RWPE2 (cell line): Measurements from ENCODE around the gene MMP17.

Experiments
- ATAC-seq: fragments of 200-7000 bp; cut with Tn5 transposase; 3 replicates; pipeline ENCODE4 v1.9.1; 2021; ENCODE audit warnings: low read depth
- DNase-seq: peaks from one replicate; pipeline ENCODE4 v3.0.0-alpha.2; 2020; ENCODE audit warnings: low spot score
- H3K27ac ChIP-seq: fragments of 450-650 bp; 2 replicates; pipeline ENCODE4 v1.5.1; 2017; ENCODE audit warnings: mild to moderate bottlenecking; ENCODE audit not compliant: poor library complexity, severe bottlenecking
- H3K27me3 ChIP-seq: fragments of 250-450 bp; sonication (Bioruptor Pico); 2 replicates; pipeline ENCODE4 v1.5.1; 2021; ENCODE audit warnings: mild to moderate bottlenecking, moderate library complexity; ENCODE audit not compliant: insufficient read depth, poor library complexity, severe bottlenecking
- H3K36me3 ChIP-seq: fragments of 250-450 bp; sonication (Bioruptor Pico); 2 replicates; pipeline ENCODE4 v1.5.1; 2020; ENCODE audit warnings: low read depth, mild to moderate bottlenecking, moderate library complexity
- H3K4me1 ChIP-seq: fragments of 250-450 bp; sonication (Bioruptor Pico); 2 replicates; pipeline ENCODE4 v1.5.1; 2021; ENCODE audit warnings: mild to moderate bottlenecking, moderate library complexity; ENCODE audit not compliant: insufficient read depth, poor library complexity, severe bottlenecking
- H3K4me3 ChIP-seq: fragments of 250-450 bp; sonication (Bioruptor Pico); 2 replicates; pipeline ENCODE4 v1.5.1; 2021; ENCODE audit warnings: mild to moderate bottlenecking, moderate library complexity; ENCODE audit not compliant: severe bottlenecking
- H3K9me3 ChIP-seq: fragments of 250-450 bp; sonication (Bioruptor Pico); 2 replicates; pipeline ENCODE4 v1.5.1; 2021; ENCODE audit warnings: mild to moderate bottlenecking, moderate library complexity; ENCODE audit not compliant: severe bottlenecking
- TF ChIP-seq, protein P1 (sequence below): fragments of 450-650 bp; IDR thresholded peaks from one replicate; pipeline ENCODE4 v1.5.1; 2017; ENCODE audit warnings: mild to moderate bottlenecking, moderate library complexity; ENCODE audit not compliant: poor library complexity, severe bottlenecking

Gene MMP17

DNA sequence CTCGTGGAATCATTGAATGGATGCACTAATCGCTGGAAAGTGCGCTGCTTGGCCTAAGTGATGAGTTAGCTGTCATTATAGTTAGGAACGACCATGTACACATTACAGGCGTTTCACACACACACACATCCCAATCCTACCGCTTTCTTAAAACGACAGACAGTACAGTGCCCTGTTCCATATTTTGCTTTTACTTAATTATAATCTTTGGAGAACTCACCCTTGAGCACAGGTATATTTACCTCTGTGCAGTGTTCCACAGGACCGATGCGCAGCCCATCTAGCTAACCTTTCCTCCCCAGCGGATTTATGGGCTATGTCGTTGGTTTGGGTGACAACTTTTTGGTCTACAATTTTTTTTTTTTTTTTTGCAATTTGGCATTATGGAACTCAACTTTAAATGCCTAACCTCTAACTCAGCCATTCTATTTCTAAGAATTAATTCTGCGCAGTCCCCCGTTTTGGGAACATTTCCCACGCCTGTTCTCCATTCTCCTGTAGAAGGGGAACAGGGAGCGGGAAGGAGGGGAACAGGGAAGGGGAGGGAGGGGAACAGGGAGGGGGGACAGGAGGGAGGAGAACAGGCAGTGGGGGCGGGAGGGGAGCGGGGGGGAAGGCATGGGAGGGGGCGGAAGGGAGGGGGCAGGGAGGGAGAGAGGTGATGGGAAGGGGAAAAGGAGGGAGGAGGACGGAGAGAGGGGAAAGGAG, 65.6 kb downstream of the MMP17 start:
- H3K27me3 ChIP-seq: no peaks in the 10 kb centered on the region

DNA sequence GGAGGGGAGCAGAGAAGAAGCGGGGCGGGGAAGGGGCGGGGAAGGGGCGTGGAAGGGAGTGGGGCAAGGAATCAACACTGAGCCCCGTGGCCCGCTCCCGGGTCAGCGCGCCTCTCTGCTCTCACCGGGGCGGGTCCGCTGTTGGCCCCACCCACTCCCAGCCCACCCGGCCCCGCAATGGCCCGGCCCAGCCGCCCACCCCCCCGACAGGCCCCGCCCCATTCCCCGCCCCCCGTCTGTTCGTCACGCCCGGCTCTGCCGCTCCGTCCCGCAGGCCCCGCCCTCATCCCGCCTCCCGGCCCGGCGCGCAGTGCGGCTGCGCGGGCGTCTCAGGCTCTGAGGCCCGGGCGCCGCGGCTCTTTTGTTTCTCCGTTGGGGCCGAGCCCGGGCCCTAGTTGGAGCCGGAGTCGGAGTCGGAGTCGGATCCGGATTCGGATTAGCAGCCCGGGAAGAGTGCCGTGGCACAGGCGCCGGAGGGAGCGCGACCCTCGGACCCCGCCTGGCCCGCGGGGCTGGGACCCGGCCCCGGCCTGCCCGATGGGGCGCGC, 66.2 kb downstream of the MMP17 start, which contains the start of gene ULK1:
TSS of gene ULK1 (plus strand) at position 310 of the 548 bp plus-strand sequence. CDS start 380 bp downstream, outside the sequence.
- peaks cover 8% of the 10 kb centered on the region; the same call in 1 of the 2 replicates for H3K36me3 ChIP-seq
- no peaks in the 10 kb centered on the region for H3K27me3 ChIP-seq
- DNase-seq: peak; percentile 88
- H3K4me3 ChIP-seq: peak within 1 kb of the TSS; percentile 76
- TF ChIP-seq, protein P1, sequence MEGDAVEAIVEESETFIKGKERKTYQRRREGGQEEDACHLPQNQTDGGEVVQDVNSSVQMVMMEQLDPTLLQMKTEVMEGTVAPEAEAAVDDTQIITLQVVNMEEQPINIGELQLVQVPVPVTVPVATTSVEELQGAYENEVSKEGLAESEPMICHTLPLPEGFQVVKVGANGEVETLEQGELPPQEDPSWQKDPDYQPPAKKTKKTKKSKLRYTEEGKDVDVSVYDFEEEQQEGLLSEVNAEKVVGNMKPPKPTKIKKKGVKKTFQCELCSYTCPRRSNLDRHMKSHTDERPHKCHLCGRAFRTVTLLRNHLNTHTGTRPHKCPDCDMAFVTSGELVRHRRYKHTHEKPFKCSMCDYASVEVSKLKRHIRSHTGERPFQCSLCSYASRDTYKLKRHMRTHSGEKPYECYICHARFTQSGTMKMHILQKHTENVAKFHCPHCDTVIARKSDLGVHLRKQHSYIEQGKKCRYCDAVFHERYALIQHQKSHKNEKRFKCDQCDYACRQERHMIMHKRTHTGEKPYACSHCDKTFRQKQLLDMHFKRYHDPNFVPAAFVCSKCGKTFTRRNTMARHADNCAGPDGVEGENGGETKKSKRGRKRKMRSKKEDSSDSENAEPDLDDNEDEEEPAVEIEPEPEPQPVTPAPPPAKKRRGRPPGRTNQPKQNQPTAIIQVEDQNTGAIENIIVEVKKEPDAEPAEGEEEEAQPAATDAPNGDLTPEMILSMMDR: no peak
- peak; percentile 66 for ATAC-seq
- H3K9me3 ChIP-seq: no peaks in the 10 kb centered on the region
- H3K27ac ChIP-seq: peak within 1 kb of the TSS; percentile 45
- H3K4me1 ChIP-seq: peaks cover 2% of the 10 kb centered on the region

More for the DNA sequence above, 65.6 kb downstream of the MMP17 start:
- DNase-seq (no peak), ATAC-seq (no peak)
- TF ChIP-seq, protein P1: no peak
- Histone ChIP-seq H3K36me3 (peaks cover 8% of the 10 kb centered on the region; the same call in 1 of the 2 replicates), H3K9me3 (no peaks in the 10 kb centered on the region), H3K27ac (no peak overlapping the region), H3K4me1 (peaks cover 2% of the 10 kb centered on the region), H3K4me3 (no peak overlapping the region)

DNA sequence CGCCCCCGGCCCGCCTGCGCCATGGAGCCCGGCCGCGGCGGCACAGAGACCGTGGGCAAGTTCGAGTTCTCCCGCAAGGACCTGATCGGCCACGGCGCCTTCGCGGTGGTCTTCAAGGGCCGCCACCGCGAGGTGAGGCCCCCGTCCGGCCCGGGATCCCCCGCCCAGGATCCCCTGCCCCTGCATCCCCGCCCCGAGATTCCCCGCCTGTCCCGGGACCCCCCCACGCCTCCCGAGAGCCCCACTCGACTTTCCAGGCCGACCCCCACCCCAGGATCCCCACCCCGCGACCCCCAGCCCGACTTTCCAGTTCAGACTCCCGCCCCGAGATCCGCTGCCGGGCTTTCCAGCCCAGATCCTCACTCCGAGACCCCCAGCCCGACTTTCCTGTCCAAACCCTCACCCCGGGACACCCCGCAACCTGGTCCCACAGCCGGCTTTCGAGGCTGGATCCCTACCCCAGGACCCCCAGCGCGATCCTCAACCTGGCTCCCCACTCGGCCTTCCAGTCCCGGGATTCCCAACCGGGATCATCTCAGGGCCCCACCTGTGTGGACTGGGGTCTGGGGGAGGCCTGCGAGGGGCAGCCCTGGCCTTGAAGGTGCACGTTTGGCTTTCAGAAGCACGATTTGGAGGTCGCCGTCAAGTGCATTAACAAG, 66.9 kb downstream of the MMP17 start:
- H3K4me1 ChIP-seq: peaks cover 3% of the 10 kb centered on the region

DNA sequence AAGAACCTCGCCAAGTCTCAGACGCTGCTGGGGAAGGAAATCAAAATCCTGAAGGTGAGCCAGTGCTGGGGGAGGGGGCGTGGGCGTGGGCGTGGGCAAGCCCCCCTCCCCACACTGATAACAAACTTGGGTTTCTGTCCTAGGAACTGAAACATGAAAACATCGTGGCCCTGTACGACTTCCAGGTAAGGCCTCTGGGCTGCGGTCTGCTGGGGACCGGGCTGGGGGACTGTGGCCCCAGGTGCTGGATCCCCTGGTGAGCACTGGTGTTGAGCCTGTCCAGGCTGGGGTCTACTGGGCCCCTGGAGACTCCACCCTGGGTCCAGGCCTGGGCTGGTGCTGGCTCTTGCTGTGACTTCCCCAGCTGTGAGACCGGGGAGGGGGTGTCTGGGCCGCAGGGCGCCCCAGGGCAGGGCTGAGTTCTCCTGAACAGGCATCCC, 67.5 kb downstream of the MMP17 start:
- Histone ChIP-seq H3K27me3 (no peaks in the 10 kb centered on the region), H3K27ac (peak overlapping the region; percentile 45), H3K9me3 (no peaks in the 10 kb centered on the region), H3K4me1 (peaks cover 8% of the 10 kb centered on the region), H3K4me3 (peak overlapping the region; percentile 76), H3K36me3 (peaks cover 8% of the 10 kb centered on the region; the same call in 1 of the 2 replicates)
- ATAC-seq (peak; percentile 9; the same call in 1 of the 3 replicates), DNase-seq (no peak)
- TF ChIP-seq, protein P1: no peak

More for the DNA sequence above, 66.9 kb downstream of the MMP17 start:
- Histone ChIP-seq H3K36me3 (peaks cover 8% of the 10 kb centered on the region; the same call in 1 of the 2 replicates), H3K27me3 (no peaks in the 10 kb centered on the region), H3K9me3 (no peaks in the 10 kb centered on the region), H3K27ac (peak overlapping the region; percentile 45), H3K4me3 (peak overlapping the region; percentile 76)
- DNase-seq (no peak), ATAC-seq (no peak)
- TF ChIP-seq, protein P1: no peak
